ENCODE data around the gene THSD4.

Gene THSD4

DNA sequence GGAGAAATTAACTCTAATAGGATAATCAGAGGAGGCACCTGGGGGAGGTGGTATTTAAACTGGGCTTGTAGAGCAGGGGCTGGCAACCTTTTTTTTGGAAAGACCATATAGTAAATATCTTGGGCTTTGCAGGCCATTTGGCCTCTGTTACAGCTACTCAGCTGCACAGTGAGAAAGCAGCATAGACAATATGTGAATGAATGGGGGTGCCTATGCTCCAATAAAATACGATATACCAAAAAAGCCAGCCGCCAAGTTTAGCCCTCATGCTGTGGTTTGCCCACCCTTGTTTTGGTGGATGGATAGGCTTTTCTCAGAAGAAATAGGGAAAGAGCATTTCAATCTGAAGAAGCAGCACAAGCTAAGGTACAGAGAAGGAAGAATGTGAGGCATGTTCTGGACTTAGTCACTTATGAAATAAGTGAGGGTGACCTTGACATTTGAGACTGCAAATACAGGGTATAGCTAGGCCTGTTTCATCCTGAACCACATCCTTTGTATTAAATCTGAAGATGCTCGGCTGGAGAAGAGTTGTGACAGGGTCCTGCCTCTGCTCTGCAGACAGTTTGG lies 564.0 kb downstream of the THSD4 start:
- no peaks in the 10 kb centered on the region for H3K9me3 ChIP-seq (ENCODE audit: control insufficient read depth in 1 of 2, low read length in 2 of 2)
- no peaks in the 10 kb centered on the region for H3K27me3 ChIP-seq (ENCODE audit: control insufficient read depth in 1 of 2, insufficient read depth in 2 of 2, low read length in 2 of 2)
- no peak overlapping the region for H3K9ac ChIP-seq (ENCODE audit: low read depth in 1 of 2, low read length in 2 of 2)
- peaks cover 5 to 10% of the 10 kb centered on the region in 2 donors for H3K4me1 ChIP-seq (ENCODE audit: control insufficient read depth in 1 of 2, insufficient read depth in 2 of 2, low read length in 2 of 2)
- H3K27ac ChIP-seq (ENCODE audit: low read depth, low read length): no peak overlapping the region
- H3K36me3 ChIP-seq (ENCODE audit: control insufficient read depth in 1 of 2, insufficient read depth in 2 of 2, low read length in 2 of 2): no peaks in the 10 kb centered on the region
- no peak overlapping the region for H3K4me3 ChIP-seq (ENCODE audit: low read depth in 1 of 2, low read length in 2 of 2)

DNA sequence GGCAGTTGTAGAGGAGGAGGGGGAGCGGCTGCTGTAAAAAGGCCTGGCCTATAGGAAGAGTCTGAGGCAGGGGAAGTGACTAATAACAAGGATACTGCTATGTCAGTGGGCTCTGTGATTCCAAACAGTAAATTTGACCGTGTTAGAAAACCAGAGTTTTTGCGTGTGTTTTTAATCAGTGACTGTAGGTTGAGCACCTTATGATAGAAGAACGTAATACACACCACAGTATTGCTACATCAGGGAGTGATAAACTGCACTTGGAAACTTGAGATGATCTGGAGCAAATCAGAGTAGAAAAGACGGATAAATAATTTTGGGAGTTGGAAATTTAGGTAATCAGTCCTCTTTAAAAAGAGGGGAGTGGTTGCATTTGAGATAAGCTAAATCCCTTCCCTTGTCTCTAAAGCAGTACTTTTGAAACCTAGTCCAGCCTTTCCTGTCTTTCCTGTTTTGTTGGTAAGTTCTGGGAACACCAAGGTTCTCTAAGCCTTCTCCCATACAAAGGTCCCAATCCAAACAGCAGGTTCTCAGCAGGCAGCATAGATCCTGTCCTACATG lies 564.6 kb downstream of the THSD4 start:
- no peak overlapping the region for H3K9ac ChIP-seq (ENCODE audit: low read depth in 1 of 2, low read length in 2 of 2)
- no peaks in the 10 kb centered on the region for H3K27me3 ChIP-seq (ENCODE audit: control insufficient read depth in 1 of 2, insufficient read depth in 2 of 2, low read length in 2 of 2)
- no peak overlapping the region for H3K27ac ChIP-seq (ENCODE audit: low read depth, low read length)
- H3K36me3 ChIP-seq (ENCODE audit: control insufficient read depth in 1 of 2, insufficient read depth in 2 of 2, low read length in 2 of 2): no peaks in the 10 kb centered on the region
- no peak overlapping the region for H3K4me3 ChIP-seq (ENCODE audit: low read depth in 1 of 2, low read length in 2 of 2)
- no peaks in the 10 kb centered on the region for H3K9me3 ChIP-seq (ENCODE audit: control insufficient read depth in 1 of 2, low read length in 2 of 2)
- peaks cover 5 to 10% of the 10 kb centered on the region in 2 donors for H3K4me1 ChIP-seq (ENCODE audit: control insufficient read depth in 1 of 2, insufficient read depth in 2 of 2, low read length in 2 of 2)

DNA sequence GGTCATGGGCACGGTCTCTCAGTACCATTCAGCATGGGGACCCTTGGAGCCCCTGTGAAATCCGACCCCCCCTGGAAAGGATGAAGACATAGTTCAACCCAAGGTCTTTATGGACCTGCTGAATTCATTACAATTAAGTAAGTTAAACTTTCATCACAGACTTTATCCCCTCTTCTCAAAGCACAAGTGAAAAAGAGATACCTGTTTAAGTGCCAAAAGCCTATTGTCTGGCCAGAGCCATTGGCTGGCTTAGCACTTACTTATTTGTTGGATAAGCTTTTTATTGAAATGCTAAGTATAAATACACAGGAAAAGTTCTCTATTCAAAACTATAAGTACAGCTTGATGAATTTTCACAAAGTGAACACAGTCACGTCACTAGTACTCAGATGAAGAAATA lies 566.7 kb downstream of the THSD4 start:
- no peak overlapping the region for H3K9ac ChIP-seq (ENCODE audit: low read depth in 1 of 2, low read length in 2 of 2)
- H3K4me3 ChIP-seq (ENCODE audit: low read depth in 1 of 2, low read length in 2 of 2): no peak overlapping the region
- H3K27me3 ChIP-seq (ENCODE audit: control insufficient read depth in 1 of 2, insufficient read depth in 2 of 2, low read length in 2 of 2): no peaks in the 10 kb centered on the region
- no peak overlapping the region for H3K27ac ChIP-seq (ENCODE audit: low read depth, low read length)
- H3K9me3 ChIP-seq (ENCODE audit: control insufficient read depth in 1 of 2, low read length in 2 of 2): no peaks in the 10 kb centered on the region
- H3K36me3 ChIP-seq (ENCODE audit: control insufficient read depth in 1 of 2, insufficient read depth in 2 of 2, low read length in 2 of 2): no peaks in the 10 kb centered on the region
- H3K4me1 ChIP-seq (ENCODE audit: control insufficient read depth in 1 of 2, insufficient read depth in 2 of 2, low read length in 2 of 2): peaks cover 5 to 10% of the 10 kb centered on the region in 2 donors

DNA sequence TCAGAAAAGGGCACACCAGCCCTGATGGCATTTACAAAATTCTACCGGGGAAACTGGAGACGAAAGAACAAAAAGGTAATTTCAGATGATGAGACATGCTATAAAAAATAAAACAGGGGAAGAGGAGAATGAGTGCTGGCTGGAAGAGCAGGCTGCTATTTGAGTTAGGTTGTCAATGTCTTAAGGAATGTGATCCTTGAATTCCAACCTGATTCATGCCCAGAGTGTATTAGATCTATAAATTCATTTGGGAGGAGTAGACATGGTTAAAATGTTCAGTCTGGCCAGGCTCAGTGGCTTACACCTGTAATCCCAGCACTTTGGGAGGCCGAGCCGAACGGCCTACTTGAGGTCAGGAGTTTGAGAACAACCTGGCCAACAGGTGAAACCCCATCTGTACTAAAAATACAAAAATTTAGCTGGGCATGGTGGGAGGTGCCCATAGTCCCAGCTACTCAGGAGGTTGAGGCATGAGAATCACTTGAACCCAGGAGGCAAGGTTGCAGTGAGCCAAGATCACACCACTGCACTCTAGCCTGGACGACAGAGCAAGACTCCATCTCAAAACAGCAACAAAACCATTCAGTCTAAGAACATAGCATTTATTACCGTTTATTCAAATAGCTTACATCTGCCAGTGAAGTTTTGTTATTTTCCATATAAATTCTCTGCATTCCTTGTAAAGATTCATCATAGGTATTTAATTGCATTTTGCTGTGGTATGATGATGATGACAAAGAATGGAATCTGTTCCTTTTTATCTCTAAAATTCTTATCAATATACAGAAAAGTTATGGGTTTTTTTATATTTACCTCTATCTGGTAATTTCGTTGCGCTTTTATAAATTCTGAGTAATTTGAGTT lies 568.4 kb downstream of the THSD4 start:
- Histone ChIP-seq H3K27ac (ENCODE audit: low read depth, low read length) (no peak overlapping the region), H3K27me3 (ENCODE audit: control insufficient read depth in 1 of 2, insufficient read depth in 2 of 2, low read length in 2 of 2) (no peaks in the 10 kb centered on the region), H3K9me3 (ENCODE audit: control insufficient read depth in 1 of 2, low read length in 2 of 2) (no peaks in the 10 kb centered on the region), H3K4me3 (ENCODE audit: low read depth in 1 of 2, low read length in 2 of 2) (no peak overlapping the region), H3K36me3 (ENCODE audit: control insufficient read depth in 1 of 2, insufficient read depth in 2 of 2, low read length in 2 of 2) (no peaks in the 10 kb centered on the region), H3K4me1 (ENCODE audit: control insufficient read depth in 1 of 2, insufficient read depth in 2 of 2, low read length in 2 of 2) (peaks cover 5 to 10% of the 10 kb centered on the region in 2 donors), H3K9ac (ENCODE audit: low read depth in 1 of 2, low read length in 2 of 2) (no peak overlapping the region)

DNA sequence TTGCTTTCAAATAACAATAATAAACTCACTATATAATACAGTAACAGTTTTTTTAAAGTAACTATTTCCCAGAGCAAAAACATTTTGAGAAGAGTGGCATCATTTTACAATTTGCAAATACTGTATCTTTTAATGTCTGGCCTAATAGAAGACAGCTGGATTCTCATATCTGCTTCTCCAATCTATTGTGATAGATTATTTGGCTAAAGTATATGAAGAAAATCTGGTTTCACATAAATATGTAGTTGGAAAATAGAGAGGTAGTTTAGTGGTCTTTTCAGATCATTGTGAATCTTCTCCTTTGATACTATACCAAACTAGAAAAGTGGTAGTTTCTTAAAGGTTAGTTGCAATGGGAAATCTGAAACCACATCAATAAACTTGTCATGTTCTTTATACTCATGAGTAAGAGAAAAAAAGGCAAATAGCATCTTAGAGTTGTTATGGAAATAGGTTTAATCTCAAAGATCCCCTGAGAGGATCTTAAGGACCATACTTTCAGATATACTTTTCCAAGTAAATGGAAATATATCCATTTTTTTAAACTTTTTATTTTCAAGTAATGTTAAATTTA lies 570.2 kb downstream of the THSD4 start:
- Histone ChIP-seq H3K36me3 (ENCODE audit: control insufficient read depth in 1 of 2, insufficient read depth in 2 of 2, low read length in 2 of 2) (no peaks in the 10 kb centered on the region), H3K9me3 (ENCODE audit: control insufficient read depth in 1 of 2, low read length in 2 of 2) (no peaks in the 10 kb centered on the region), H3K27me3 (ENCODE audit: control insufficient read depth in 1 of 2, insufficient read depth in 2 of 2, low read length in 2 of 2) (no peaks in the 10 kb centered on the region), H3K4me1 (ENCODE audit: control insufficient read depth in 1 of 2, insufficient read depth in 2 of 2, low read length in 2 of 2) (no peaks in the 10 kb centered on the region), H3K27ac (ENCODE audit: low read depth, low read length) (no peak overlapping the region), H3K4me3 (ENCODE audit: low read depth in 1 of 2, low read length in 2 of 2) (no peak overlapping the region), H3K9ac (ENCODE audit: low read depth in 1 of 2, low read length in 2 of 2) (no peak overlapping the region)

DNA sequence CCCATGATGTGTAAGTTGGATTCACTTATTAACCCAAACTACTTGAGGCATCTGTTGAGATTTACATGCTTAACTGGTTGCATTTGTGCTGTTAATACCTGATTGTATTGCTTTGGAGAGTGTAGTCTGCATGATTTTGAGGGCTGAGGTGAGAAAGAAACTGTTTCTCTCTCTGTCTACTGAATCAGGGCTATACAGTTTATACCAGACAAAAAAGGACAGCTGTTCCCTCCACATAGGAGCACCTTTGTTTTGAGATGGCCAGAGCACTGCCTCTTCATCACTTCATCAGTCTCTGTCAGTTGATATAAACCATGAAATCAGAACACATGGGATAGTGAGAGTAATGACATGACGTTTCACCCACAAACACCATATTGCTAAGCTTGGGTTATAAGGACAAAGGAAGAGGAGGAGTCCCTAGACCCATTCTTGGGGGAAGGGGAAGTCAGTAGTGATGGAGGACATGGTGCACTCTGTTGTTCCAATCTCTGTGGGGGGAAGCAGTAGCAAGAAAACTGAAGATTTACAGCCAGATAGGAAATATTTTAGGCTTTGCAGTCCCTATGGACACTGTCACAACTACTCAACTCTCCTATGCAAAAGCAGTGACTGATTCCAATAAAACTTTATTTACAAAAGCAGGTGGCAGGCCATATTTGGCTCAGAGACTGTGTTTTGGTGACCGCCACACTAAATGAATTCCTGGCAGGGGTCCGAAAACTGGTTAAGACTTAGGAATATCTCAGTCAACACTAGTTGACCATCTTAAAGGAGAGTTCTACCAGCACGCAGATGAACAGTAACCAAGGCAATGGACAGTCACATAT lies 571.2 kb downstream of the THSD4 start:
- no peaks in the 10 kb centered on the region for H3K27me3 ChIP-seq (ENCODE audit: control insufficient read depth in 1 of 2, insufficient read depth in 2 of 2, low read length in 2 of 2)
- H3K27ac ChIP-seq (ENCODE audit: low read depth, low read length): no peak overlapping the region
- no peak overlapping the region for H3K4me3 ChIP-seq (ENCODE audit: low read depth in 1 of 2, low read length in 2 of 2)
- H3K9me3 ChIP-seq (ENCODE audit: control insufficient read depth in 1 of 2, low read length in 2 of 2): no peaks in the 10 kb centered on the region
- H3K9ac ChIP-seq (ENCODE audit: low read depth in 1 of 2, low read length in 2 of 2): no peak overlapping the region
- H3K36me3 ChIP-seq (ENCODE audit: control insufficient read depth in 1 of 2, insufficient read depth in 2 of 2, low read length in 2 of 2): no peaks in the 10 kb centered on the region
- peaks cover 4% of the 10 kb centered on the region in 2 donors for H3K4me1 ChIP-seq (ENCODE audit: control insufficient read depth in 1 of 2, insufficient read depth in 2 of 2, low read length in 2 of 2)

DNA sequence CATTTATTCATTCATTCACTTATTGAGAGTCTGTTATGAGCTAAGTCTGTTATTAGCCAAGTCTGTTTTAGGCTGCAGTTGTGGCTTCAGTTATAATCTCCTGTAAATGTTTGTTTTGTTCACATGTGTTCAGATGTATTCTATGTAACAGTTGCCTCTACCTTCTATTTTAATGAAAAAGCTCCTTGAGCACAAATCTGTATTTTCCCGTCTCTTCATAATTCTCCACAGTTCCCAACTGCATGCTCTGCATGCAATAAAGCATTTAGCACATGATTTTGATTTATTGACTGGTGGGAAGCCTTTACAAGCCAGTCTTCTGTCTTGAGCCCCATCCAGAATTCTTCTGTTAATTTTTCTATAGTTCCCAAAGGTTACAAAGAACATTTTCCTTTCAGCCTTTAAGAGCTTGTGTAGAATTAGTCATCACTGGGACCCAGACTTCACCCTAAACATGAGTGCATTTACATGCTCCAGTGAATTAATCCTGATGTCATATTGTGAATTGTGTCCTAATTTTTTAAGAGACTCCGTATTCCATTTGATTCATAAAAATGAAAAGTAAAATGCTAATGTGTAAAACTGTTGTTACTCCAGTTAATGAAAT lies 572.7 kb downstream of the THSD4 start:
- no peak overlapping the region for H3K27ac ChIP-seq (ENCODE audit: low read depth, low read length)
- H3K36me3 ChIP-seq (ENCODE audit: control insufficient read depth in 1 of 2, insufficient read depth in 2 of 2, low read length in 2 of 2): no peaks in the 10 kb centered on the region
- H3K27me3 ChIP-seq (ENCODE audit: control insufficient read depth in 1 of 2, insufficient read depth in 2 of 2, low read length in 2 of 2): no peaks in the 10 kb centered on the region
- H3K4me3 ChIP-seq (ENCODE audit: low read depth in 1 of 2, low read length in 2 of 2): no peak overlapping the region
- H3K4me1 ChIP-seq (ENCODE audit: control insufficient read depth in 1 of 2, insufficient read depth in 2 of 2, low read length in 2 of 2): peaks cover 13 to 19% of the 10 kb centered on the region in 2 donors
- no peaks in the 10 kb centered on the region for H3K9me3 ChIP-seq (ENCODE audit: control insufficient read depth in 1 of 2, low read length in 2 of 2)
- no peak overlapping the region for H3K9ac ChIP-seq (ENCODE audit: low read depth in 1 of 2, low read length in 2 of 2)

DNA sequence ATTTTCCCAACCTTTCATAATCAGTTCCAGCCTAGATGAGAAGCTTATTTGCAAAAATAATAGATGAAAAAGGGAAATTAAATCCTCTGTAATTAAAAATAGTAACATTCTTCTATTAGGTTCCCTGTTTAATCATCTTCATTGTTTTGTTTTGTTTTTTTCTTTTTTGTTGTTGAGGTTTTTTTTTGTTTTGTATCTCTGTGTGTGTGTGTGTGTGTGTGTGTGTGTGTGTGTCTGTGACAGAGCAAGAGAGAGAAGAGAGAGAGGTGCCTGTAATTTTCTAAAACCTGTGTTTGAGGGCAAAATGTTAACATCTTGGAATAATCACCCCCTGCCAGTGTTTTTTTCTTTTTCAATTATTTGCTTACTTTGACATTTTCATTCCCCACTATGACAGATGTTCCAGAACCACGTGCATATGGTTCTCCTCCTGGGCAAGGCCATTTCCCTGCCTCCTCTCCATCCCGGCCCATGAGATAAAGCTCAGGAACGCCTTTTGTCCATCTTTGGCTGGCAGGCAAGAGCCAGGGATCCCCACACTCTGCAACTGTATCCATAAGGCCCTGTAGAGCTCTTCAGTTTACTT lies 573.3 kb downstream of the THSD4 start:
- Histone ChIP-seq H3K4me1 (ENCODE audit: control insufficient read depth in 1 of 2, insufficient read depth in 2 of 2, low read length in 2 of 2) (peaks cover 13 to 21% of the 10 kb centered on the region in 2 donors), H3K27me3 (ENCODE audit: control insufficient read depth in 1 of 2, insufficient read depth in 2 of 2, low read length in 2 of 2) (no peaks in the 10 kb centered on the region), H3K4me3 (ENCODE audit: low read depth in 1 of 2, low read length in 2 of 2) (no peak overlapping the region), H3K9me3 (ENCODE audit: control insufficient read depth in 1 of 2, low read length in 2 of 2) (no peaks in the 10 kb centered on the region), H3K27ac (ENCODE audit: low read depth, low read length) (no peak overlapping the region), H3K9ac (ENCODE audit: low read depth in 1 of 2, low read length in 2 of 2) (no peak overlapping the region), H3K36me3 (ENCODE audit: control insufficient read depth in 1 of 2, insufficient read depth in 2 of 2, low read length in 2 of 2) (no peaks in the 10 kb centered on the region)

DNA sequence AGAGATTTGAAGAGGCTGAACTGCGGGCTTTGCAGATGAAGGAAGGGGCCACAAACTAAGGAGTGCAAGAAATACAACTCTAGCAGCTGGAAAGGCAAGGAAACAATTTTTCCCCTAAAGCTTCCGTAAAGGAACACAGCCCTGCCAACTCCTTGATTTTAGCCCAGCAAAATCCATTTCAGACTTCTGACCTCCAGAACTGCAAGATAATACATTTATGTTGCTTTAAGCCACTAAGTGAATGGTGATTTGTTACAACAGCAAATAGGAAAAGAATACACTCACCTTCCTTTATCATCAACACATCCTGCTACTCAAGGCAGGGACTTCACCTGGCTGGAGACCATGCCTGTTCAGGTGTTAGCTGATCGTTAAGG lies 575.8 kb downstream of the THSD4 start:
- H3K27ac ChIP-seq (ENCODE audit: low read depth, low read length): no peak overlapping the region

More for the DNA sequence above, 575.8 kb downstream of the THSD4 start:
- no peak overlapping the region for H3K9ac ChIP-seq (ENCODE audit: low read depth in 1 of 2, low read length in 2 of 2)
- peaks cover 13 to 21% of the 10 kb centered on the region in 2 donors for H3K4me1 ChIP-seq (ENCODE audit: control insufficient read depth in 1 of 2, insufficient read depth in 2 of 2, low read length in 2 of 2)
- H3K36me3 ChIP-seq (ENCODE audit: control insufficient read depth in 1 of 2, insufficient read depth in 2 of 2, low read length in 2 of 2): no peaks in the 10 kb centered on the region
- H3K4me3 ChIP-seq (ENCODE audit: low read depth in 1 of 2, low read length in 2 of 2): no peak overlapping the region
- no peaks in the 10 kb centered on the region for H3K9me3 ChIP-seq (ENCODE audit: control insufficient read depth in 1 of 2, low read length in 2 of 2)
- H3K27me3 ChIP-seq (ENCODE audit: control insufficient read depth in 1 of 2, insufficient read depth in 2 of 2, low read length in 2 of 2): no peaks in the 10 kb centered on the region

All from duodenal mucosa (tissue), 2 donors.